ENCODE data around the gene SF3B4.
"Not testable (repeated sequence)": the region's sequence is repeated elsewhere in the genome, so short reads cannot be mapped to it uniquely, and the experiment has no call there.

Gene SF3B4

DNA sequence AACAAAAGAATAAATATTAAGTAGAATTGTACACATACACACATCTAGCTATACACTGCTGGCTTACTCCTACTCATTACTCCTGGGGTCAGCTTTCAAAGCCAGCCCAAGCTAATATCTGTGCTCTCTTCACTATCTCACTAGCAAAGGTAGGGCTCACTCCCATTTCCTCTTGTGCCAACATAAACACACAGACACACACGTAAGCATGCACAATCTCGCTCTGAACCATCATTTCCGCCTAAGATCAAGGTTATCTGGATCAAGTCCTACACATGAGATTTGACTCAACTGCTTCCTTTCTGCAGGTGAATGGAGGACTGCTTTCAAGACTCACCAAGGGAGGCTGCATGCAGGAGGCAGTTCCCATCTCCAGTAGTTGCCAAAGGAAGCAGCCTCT lies 37.8 kb upstream of the SF3B4 start:
- TF ChIP-seq, protein P1, sequence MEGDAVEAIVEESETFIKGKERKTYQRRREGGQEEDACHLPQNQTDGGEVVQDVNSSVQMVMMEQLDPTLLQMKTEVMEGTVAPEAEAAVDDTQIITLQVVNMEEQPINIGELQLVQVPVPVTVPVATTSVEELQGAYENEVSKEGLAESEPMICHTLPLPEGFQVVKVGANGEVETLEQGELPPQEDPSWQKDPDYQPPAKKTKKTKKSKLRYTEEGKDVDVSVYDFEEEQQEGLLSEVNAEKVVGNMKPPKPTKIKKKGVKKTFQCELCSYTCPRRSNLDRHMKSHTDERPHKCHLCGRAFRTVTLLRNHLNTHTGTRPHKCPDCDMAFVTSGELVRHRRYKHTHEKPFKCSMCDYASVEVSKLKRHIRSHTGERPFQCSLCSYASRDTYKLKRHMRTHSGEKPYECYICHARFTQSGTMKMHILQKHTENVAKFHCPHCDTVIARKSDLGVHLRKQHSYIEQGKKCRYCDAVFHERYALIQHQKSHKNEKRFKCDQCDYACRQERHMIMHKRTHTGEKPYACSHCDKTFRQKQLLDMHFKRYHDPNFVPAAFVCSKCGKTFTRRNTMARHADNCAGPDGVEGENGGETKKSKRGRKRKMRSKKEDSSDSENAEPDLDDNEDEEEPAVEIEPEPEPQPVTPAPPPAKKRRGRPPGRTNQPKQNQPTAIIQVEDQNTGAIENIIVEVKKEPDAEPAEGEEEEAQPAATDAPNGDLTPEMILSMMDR (IDR thresholded peaks at IDR 0.05; ENCODE audit: borderline replicate concordance, control extremely low read depth, extremely low read depth, insufficient read depth, missing control alignments), result no peak
- no peak for DNase-seq (ENCODE audit: low spot score)
- in situ Hi-C loops (cut with MboI; ENCODE audit: low sequenced_read_pairs, unreplicated experiment), result loop anchor here (25.0 kb wide), 1 partner anchor 197 kb away; no protein-coding TSS in a partner anchor

DNA sequence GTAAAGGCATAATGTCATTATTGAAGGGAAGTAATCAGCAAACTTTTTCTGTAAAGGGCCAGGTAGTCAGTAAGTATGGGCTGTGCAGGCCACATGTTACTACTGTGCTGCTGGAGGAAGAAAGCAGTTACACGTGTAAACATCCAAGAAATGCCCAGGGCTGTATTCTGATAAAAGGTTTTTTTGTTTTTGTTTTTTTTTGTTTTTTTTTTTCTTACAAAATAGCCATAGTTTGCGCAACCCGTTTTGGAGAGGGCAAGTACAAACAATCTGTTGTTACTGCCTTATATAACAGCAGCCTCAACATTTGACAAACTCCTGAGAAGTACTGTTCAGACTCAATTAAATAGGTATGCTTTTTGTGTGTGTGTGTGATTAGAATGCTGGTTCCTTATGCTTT lies 35.8 kb upstream of the SF3B4 start:
- TF ChIP-seq, protein P1 (IDR thresholded peaks at IDR 0.05; ENCODE audit: borderline replicate concordance, control extremely low read depth, extremely low read depth, insufficient read depth, missing control alignments), result no peak
- in situ Hi-C loops (cut with MboI; ENCODE audit: low sequenced_read_pairs, unreplicated experiment), result loop anchor here (25.0 kb wide), 1 partner anchor 199 kb away; no protein-coding TSS in a partner anchor
- DNase-seq (ENCODE audit: low spot score), result no peak

- in situ Hi-C loops (cut with MboI; ENCODE audit: low sequenced_read_pairs, unreplicated experiment), result loop anchor here (25.0 kb wide), 1 partner anchor 200 kb away; no protein-coding TSS in a partner anchor
- DNase-seq (ENCODE audit: low spot score), result no peak
- TF ChIP-seq, protein P1 (IDR thresholded peaks at IDR 0.05; ENCODE audit: borderline replicate concordance, control extremely low read depth, extremely low read depth, insufficient read depth, missing control alignments), result no peak
Measured at GRCh38 chr1:149962736-149963135, 35.1 kb upstream of the SF3B4 start.

- peak; percentile 66 for DNase-seq (ENCODE audit: low spot score)
- TF ChIP-seq, protein P1 (IDR thresholded peaks at IDR 0.05; ENCODE audit: borderline replicate concordance, control extremely low read depth, extremely low read depth, insufficient read depth, missing control alignments), result peak; percentile 57
- in situ Hi-C loops (cut with MboI; ENCODE audit: low sequenced_read_pairs, unreplicated experiment), result loop anchor here (25.0 kb wide), 1 partner anchor 200 kb away; no protein-coding TSS in a partner anchor
Measured at GRCh38 chr1:149962039-149962647, 34.5 kb upstream of the SF3B4 start.

GRCh38 chr1:149957548-149957947 lies 29.9 kb upstream of the SF3B4 start:
- in situ Hi-C loops (cut with MboI; ENCODE audit: low sequenced_read_pairs, unreplicated experiment), result loop anchor here (5.0 to 25.0 kb wide), 2 partner anchors 95 to 205 kb away; no protein-coding TSS in a partner anchor
- not testable (repeated sequence) for DNase-seq (ENCODE audit: low spot score)

GRCh38 chr1:149949911-149950310 lies 22.3 kb upstream of the SF3B4 start:
- TF ChIP-seq, protein P1 (IDR thresholded peaks at IDR 0.05; ENCODE audit: borderline replicate concordance, control extremely low read depth, extremely low read depth, insufficient read depth, missing control alignments), result no peak
- no peak for DNase-seq (ENCODE audit: low spot score)
- in situ Hi-C loops (cut with MboI; ENCODE audit: low sequenced_read_pairs, unreplicated experiment), result loop anchor here (25.0 kb wide), 1 partner anchor 212 kb away; no protein-coding TSS in a partner anchor

GRCh38 chr1:149945206-149945605 lies 17.6 kb upstream of the SF3B4 start:
- TF ChIP-seq, protein P1 (IDR thresholded peaks at IDR 0.05; ENCODE audit: borderline replicate concordance, control extremely low read depth, extremely low read depth, insufficient read depth, missing control alignments), result no peak
- DNase-seq (ENCODE audit: low spot score), result no peak
- in situ Hi-C loops (cut with MboI; ENCODE audit: low sequenced_read_pairs, unreplicated experiment), result no loop called here
